Suprapubic skin (tissue), 4 donors: ENCODE results near the gene KAZN. TPM values are rescaled to one million over a fixed set of nuclear protein-coding genes. Genes with fewer than 3 reads are reported as not detected.

Source experiments
- DNase-seq, 2 donors: peaks; one replicate each; pipeline ENCODE4 v3.0.0-alpha.2; 2019; ENCODE audit warnings: low spot score in 2 of 2
- H3K27ac ChIP-seq: fragments of 200-600 bp; sonication (generic); one replicate; pipeline ENCODE4 v1.5.1; 2019
- H3K27me3 ChIP-seq: fragments of 200-600 bp; sonication (generic); one replicate; pipeline ENCODE4 v1.5.1; 2019
- H3K36me3 ChIP-seq: fragments of 200-600 bp; sonication (generic); one replicate; pipeline ENCODE4 v1.5.1; 2019
- H3K4me1 ChIP-seq: fragments of 200-600 bp; sonication (generic); one replicate; pipeline ENCODE4 v1.5.1; 2019
- H3K4me3 ChIP-seq: fragments of 200-600 bp; sonication (generic); one replicate; pipeline ENCODE4 v1.5.1; 2019; ENCODE audit warnings: mild to moderate bottlenecking
- H3K9me3 ChIP-seq: fragments of 200-600 bp; sonication (generic); one replicate; pipeline ENCODE4 v1.5.1; 2019
- EP300 ChIP-seq: sonication (generic); formaldehyde crosslinking; IDR thresholded peaks from one replicate; pipeline ENCODE4 v1.6.1; 2017; ENCODE audit warnings: antibody characterized with exemption
- POLR2A ChIP-seq, 2 donors: fragments of 450-650 bp; IDR thresholded peaks; one replicate each; pipeline ENCODE4 v1.6.1; 2017; ENCODE audit warnings: antibody characterized with exemption in 2 of 2, mild to moderate bottlenecking in 2 of 2, moderate library complexity in 2 of 2
- POLR2AphosphoS5 ChIP-seq, 3 donors: sonication (generic); formaldehyde crosslinking; IDR thresholded peaks; one replicate each; pipeline ENCODE4 v1.6.1; 2017; ENCODE audit warnings: antibody characterized with exemption in 3 of 3
- WGBS: methylation state at CpG from one replicate; pipeline ENCODE4 v1.1.5; 2018; 5-methylcytosine and 5-hydroxymethylcytosine counted together
- total RNA-seq, 4 donors: library from RNA; depleted of rRNA; stranded (reverse); fragments of >200 nt; gene quantifications; one replicate each; pipeline ENCODE4 v1.1.0, GENCODE V29; 2016
- TF ChIP-seq, protein P1 (sequence below), 2 donors: fragments of 200-600 bp in 1 of 2; fragments of 450-650 bp in 1 of 2; sonication (generic) in 1 of 2; IDR thresholded peaks; one replicate each; pipeline ENCODE4 v1.5.1; 2016 to 2019; ENCODE audit warnings: antibody characterized with exemption in 2 of 2, mild to moderate bottlenecking in 1 of 2, moderate library complexity in 1 of 2

KAZN gene
- total RNA-seq, 4 donors from 2014 or later = 29.2 to 37.5 (median 31.7) TPM

GRCh38 chr1:14817223-14818170, 219.0 kb downstream of the KAZN start:
- Histone ChIP-seq H3K9me3 (no peaks in the 10 kb centered on the region), H3K4me3 (no peak overlapping the region), H3K27me3 (no peaks in the 10 kb centered on the region), H3K4me1 (no peaks in the 10 kb centered on the region), H3K36me3 (no peaks in the 10 kb centered on the region), H3K27ac (no peak overlapping the region)
- TF ChIP-seq EP300 = no peak
- TF ChIP-seq POLR2A (IDR thresholded peaks at IDR 0.05) = no peak
- TF ChIP-seq POLR2AphosphoS5 (IDR thresholded peaks at IDR 0.05) = no peak
- TF ChIP-seq, protein P1, sequence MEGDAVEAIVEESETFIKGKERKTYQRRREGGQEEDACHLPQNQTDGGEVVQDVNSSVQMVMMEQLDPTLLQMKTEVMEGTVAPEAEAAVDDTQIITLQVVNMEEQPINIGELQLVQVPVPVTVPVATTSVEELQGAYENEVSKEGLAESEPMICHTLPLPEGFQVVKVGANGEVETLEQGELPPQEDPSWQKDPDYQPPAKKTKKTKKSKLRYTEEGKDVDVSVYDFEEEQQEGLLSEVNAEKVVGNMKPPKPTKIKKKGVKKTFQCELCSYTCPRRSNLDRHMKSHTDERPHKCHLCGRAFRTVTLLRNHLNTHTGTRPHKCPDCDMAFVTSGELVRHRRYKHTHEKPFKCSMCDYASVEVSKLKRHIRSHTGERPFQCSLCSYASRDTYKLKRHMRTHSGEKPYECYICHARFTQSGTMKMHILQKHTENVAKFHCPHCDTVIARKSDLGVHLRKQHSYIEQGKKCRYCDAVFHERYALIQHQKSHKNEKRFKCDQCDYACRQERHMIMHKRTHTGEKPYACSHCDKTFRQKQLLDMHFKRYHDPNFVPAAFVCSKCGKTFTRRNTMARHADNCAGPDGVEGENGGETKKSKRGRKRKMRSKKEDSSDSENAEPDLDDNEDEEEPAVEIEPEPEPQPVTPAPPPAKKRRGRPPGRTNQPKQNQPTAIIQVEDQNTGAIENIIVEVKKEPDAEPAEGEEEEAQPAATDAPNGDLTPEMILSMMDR (IDR thresholded peaks at IDR 0.05) = no peak
- no peak for DNase-seq
- 69% methylated on average over 8 of the region's 8 CpGs for WGBS

DNA sequence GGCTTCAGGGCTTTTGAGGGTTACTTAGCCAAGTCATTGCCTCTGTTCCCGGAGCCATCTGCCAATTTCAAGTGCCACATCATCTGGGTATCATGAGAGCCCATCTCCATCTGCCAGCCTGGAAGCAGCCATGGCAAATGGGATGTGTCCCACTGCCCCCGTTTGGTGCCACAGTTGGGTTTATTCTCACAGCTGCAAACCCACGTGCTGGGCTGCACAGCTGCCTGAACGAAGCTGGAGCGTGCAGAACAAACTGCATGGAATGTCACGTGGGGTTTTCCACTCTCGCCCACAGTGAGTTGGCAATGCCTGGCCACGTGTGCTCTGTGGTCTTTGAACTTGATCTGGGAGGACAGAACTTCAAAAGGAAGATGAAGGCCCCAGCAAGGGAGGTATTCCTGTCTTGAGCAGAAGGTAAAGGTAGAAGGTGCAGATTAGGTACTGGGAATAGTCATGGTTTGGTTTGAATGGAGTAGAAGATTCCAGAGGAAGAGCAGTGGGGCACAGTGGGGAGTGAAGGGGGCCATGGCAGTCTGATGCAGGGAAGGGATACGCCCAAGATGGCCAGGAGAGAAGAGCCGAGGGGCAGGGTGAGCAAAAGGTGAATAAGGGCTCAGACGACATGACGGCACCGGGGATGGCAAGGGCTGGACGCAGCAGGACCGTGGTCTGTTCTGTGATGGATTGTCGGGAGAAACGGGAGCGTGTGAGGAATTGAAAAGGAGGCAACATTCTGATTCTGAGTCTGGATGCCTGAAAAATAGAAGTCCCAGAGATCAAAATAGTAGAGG, 222.0 kb downstream of the KAZN start:
- no peaks in the 10 kb centered on the region for H3K27me3 ChIP-seq
- 85% methylated on average over 18 of the region's 18 CpGs for WGBS
- H3K36me3 ChIP-seq = no peaks in the 10 kb centered on the region
- H3K4me1 ChIP-seq = no peaks in the 10 kb centered on the region
- DNase-seq = no peak
- H3K27ac ChIP-seq = no peak overlapping the region
- no peak overlapping the region for H3K4me3 ChIP-seq
- no peaks in the 10 kb centered on the region for H3K9me3 ChIP-seq
- no peak for TF ChIP-seq POLR2AphosphoS5 (IDR thresholded peaks at IDR 0.05)
- no peak for TF ChIP-seq POLR2A (IDR thresholded peaks at IDR 0.05)
- TF ChIP-seq, protein P1 (IDR thresholded peaks at IDR 0.05) = no peak
- no peak for TF ChIP-seq EP300

- Histone ChIP-seq H3K27me3 (no peaks in the 10 kb centered on the region), H3K27ac (no peak overlapping the region), H3K36me3 (no peaks in the 10 kb centered on the region), H3K9me3 (no peaks in the 10 kb centered on the region), H3K4me3 (no peak overlapping the region), H3K4me1 (no peaks in the 10 kb centered on the region)
- WGBS = 87% methylated on average over 14 of the region's 14 CpGs
- DNase-seq = no peak
- TF ChIP-seq, protein P1 (IDR thresholded peaks at IDR 0.05) = no peak
- TF ChIP-seq EP300 (no peak), POLR2A (IDR thresholded peaks at IDR 0.05) (no peak), POLR2AphosphoS5 (IDR thresholded peaks at IDR 0.05) (no peak)
Measured at GRCh38 chr1:14822493-14822892, 224.0 kb downstream of the KAZN start.

DNA sequence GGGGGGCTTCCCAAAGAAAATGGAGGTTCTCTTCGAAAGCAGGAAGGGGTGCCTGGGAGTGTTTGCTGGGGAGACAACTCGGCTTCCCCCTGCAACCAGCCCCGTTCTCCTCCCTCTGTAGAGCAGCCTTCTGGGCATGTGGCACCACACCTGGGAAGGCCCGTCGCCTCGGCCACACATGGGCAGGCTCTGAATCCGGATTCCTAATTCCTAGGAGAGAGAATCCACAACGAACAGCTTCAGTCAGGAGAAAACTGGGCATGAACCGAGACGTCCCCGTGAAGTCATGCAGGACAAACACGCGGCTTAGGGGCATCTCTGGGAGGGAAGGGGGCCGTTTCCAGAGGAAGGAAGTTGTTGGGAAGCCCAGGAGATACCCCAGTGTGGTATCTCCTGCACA, 224.5 kb downstream of the KAZN start:
- Histone ChIP-seq H3K27ac (no peak overlapping the region), H3K36me3 (no peaks in the 10 kb centered on the region), H3K9me3 (no peaks in the 10 kb centered on the region), H3K4me1 (no peaks in the 10 kb centered on the region), H3K27me3 (no peaks in the 10 kb centered on the region), H3K4me3 (no peak overlapping the region)
- DNase-seq = no peak
- WGBS = 87% methylated on average over 10 of the region's 14 CpGs
- TF ChIP-seq POLR2A (IDR thresholded peaks at IDR 0.05) (no peak), EP300 (no peak), POLR2AphosphoS5 (IDR thresholded peaks at IDR 0.05) (no peak)
- TF ChIP-seq, protein P1 (IDR thresholded peaks at IDR 0.05) = no peak
